Lower lobe of right lung (tissue), 2 donors: ENCODE data around the gene EMC1. TPM values are rescaled to one million over a fixed set of nuclear protein-coding genes. Genes with fewer than 3 reads are reported as not detected.
"Not testable (repeated sequence)": the region's sequence is repeated elsewhere in the genome, so short reads cannot be mapped to it uniquely, and the experiment has no call there.

Source experiments
- ATAC-seq, 2 donors: fragments of 200-7000 bp; cut with Tn5 transposase; one replicate each; pipeline ENCODE4 v1.9.1; 2020 to 2022; ENCODE audit warnings: mild to moderate bottlenecking in 2 of 2, moderate library complexity in 2 of 2
- DNase-seq: peaks from one replicate; pipeline ENCODE4 v3.0.0-alpha.2; 2020
- H3K27ac ChIP-seq: fragments of 200-600 bp; one replicate; pipeline ENCODE4 v1.8.0; 2022
- H3K27me3 ChIP-seq: fragments of 200-600 bp; one replicate; pipeline ENCODE4 v1.8.0; 2022; ENCODE audit warnings: low read depth
- H3K36me3 ChIP-seq: fragments of 200-600 bp; one replicate; pipeline ENCODE4 v1.8.0; 2022; ENCODE audit warnings: mild to moderate bottlenecking
- H3K4me1 ChIP-seq: fragments of 200-600 bp; one replicate; pipeline ENCODE4 v1.8.0; 2022
- H3K4me3 ChIP-seq: fragments of 200-600 bp; one replicate; pipeline ENCODE4 v1.8.0; 2022; ENCODE audit warnings: mild to moderate bottlenecking
- H3K9me3 ChIP-seq: fragments of 200-600 bp; one replicate; pipeline ENCODE4 v1.8.0; 2022
- intact Hi-C: fragments of 100-400 bp; cut with DNase I; formaldehyde crosslinking; loops from one replicate; pipeline ENCODE4 v1.11.0; 2022
- total RNA-seq: library from RNA; stranded (reverse); fragmentation: NEBNext Ultra II Directional; extraction: Animal tissue kit (Norgen Biotek cat#: 25700); gene quantifications from one replicate; pipeline ENCODE4 v1.2.1, GENCODE V29; 2021
- TF ChIP-seq, protein P1 (sequence below): fragments of 200-600 bp; IDR thresholded peaks from one replicate; pipeline ENCODE4 v1.8.0; 2022; ENCODE audit warnings: antibody characterized with exemption, mild to moderate bottlenecking
- donor health status: DM: no; HTN: yes; CAD: no; lungs with severe emphysema.

The EMC1 gene
- total RNA-seq, 1 donor from 2014 or later: 39.2 TPM

DNA sequence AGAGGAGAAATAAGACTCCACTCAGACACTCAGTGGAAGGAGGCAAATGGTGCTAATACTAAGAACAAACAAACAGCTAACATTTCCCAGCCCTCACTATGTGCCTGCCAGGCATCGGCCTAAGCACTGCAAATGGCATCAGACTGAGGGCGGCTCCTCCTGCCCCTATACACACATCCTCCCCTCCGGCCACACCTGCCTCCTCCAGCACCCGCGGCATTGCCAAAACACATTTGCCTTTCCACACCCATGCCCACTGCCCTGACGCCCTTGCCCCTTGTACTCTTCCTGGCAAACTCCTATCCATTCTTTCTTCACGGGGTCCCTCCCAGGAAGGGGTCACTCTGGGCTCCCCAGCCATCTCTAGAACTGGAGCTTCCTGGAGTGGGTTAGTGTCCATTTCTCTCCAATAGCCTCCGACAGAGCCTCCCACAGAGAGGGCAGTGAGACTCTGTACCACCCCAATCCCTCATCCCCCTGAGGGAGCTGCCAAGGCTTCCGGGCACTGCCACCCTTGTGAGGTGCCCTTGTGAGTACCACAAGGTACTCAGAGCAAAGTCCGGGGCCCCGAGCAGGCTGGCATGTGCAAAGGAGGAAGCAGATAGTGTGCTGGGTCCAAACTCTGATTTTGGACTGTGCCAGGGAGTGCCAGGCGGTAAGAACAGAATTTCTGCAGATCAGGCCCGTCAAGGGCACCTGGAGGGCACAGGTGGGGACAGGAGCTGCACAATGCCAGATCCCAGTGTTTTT is 36.3 kb upstream of the EMC1 start:
- intact Hi-C loops: no loop called here
- Histone ChIP-seq H3K27me3 (no peaks in the 10 kb centered on the region), H3K4me3 (no peak overlapping the region), H3K27ac (no peak overlapping the region), H3K36me3 (no peaks in the 10 kb centered on the region), H3K9me3 (no peaks in the 10 kb centered on the region), H3K4me1 (peaks cover 6% of the 10 kb centered on the region)
- DNase-seq: no peak
- TF ChIP-seq, protein P1, sequence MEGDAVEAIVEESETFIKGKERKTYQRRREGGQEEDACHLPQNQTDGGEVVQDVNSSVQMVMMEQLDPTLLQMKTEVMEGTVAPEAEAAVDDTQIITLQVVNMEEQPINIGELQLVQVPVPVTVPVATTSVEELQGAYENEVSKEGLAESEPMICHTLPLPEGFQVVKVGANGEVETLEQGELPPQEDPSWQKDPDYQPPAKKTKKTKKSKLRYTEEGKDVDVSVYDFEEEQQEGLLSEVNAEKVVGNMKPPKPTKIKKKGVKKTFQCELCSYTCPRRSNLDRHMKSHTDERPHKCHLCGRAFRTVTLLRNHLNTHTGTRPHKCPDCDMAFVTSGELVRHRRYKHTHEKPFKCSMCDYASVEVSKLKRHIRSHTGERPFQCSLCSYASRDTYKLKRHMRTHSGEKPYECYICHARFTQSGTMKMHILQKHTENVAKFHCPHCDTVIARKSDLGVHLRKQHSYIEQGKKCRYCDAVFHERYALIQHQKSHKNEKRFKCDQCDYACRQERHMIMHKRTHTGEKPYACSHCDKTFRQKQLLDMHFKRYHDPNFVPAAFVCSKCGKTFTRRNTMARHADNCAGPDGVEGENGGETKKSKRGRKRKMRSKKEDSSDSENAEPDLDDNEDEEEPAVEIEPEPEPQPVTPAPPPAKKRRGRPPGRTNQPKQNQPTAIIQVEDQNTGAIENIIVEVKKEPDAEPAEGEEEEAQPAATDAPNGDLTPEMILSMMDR: no peak
- no peak for ATAC-seq

DNA sequence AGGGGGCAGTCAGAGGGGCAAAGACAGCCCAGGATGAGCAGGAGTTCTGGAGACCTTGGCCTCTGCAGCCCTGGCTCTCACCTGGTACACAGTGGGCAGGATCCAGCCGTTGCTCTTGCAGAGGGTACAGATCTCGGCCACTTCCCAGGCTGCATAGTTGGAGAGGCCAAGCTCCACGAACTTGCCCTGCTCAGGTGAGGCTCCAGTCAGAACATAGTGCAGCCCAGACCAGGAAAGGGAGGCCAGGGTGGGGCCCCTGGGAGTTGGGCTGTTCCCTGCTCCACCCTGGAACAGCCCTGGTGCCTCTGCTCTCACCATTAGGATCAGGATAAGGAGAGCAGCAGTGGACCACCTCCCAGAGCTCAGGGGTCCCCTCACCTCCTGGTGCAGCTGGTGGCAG is 34.5 kb upstream of the EMC1 start:
- H3K27ac ChIP-seq, DNase-seq, H3K9me3 ChIP-seq, H3K27me3 ChIP-seq, H3K4me1 ChIP-seq, H3K4me3 ChIP-seq, H3K36me3 ChIP-seq, ATAC-seq, intact Hi-C loops: not testable (repeated sequence)

DNA sequence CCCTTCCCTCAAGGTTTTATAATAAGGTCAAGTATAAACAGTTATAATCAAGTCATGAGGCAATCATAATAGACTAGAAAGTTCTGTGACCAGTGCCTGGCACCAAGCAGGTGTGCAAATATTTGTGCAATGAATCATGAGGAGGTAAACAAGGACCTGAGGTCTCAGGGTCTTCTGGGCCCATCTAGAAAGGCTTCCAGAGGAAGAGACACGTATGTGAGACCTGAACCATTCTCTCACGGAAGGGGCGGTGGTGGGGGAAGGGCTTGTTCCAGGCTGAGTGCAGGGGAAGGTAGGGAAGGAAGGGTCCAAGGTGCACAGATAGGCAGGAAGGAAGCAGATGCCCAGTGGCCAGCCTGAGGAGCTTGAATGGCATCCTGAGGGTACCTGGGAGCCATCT is 34.0 kb upstream of the EMC1 start:
- H3K4me1 ChIP-seq, intact Hi-C loops, H3K27me3 ChIP-seq, DNase-seq, H3K27ac ChIP-seq, H3K9me3 ChIP-seq, H3K36me3 ChIP-seq, ATAC-seq, H3K4me3 ChIP-seq: not testable (repeated sequence)

DNA sequence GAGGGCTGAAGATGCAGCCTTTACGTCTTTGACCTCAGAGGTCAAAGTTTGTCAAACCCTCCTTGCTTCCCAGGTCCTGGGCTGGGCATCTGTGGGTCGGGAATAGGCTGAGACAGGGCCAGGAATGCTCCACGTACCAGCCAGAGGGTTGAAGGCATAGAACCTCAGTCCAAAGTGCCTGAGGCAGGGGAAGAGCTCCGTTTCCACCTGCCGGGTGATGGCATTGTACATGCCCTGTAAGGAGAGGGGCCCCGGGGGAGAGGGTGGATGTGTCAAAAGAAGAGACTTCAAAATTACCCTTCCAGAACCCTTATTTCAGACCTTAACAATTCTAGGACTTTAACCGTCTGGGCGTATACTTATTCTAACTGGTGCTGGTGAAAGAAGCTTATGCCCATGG is 33.6 kb upstream of the EMC1 start:
- H3K4me1 ChIP-seq: peaks cover 6% of the 10 kb centered on the region
- H3K36me3 ChIP-seq: no peaks in the 10 kb centered on the region
- TF ChIP-seq, protein P1: no peak
- intact Hi-C loops: no loop called here
- no peak overlapping the region for H3K4me3 ChIP-seq
- ATAC-seq (no peak), DNase-seq (no peak)
- no peaks in the 10 kb centered on the region for H3K9me3 ChIP-seq
- no peaks in the 10 kb centered on the region for H3K27me3 ChIP-seq
- no peak overlapping the region for H3K27ac ChIP-seq

DNA sequence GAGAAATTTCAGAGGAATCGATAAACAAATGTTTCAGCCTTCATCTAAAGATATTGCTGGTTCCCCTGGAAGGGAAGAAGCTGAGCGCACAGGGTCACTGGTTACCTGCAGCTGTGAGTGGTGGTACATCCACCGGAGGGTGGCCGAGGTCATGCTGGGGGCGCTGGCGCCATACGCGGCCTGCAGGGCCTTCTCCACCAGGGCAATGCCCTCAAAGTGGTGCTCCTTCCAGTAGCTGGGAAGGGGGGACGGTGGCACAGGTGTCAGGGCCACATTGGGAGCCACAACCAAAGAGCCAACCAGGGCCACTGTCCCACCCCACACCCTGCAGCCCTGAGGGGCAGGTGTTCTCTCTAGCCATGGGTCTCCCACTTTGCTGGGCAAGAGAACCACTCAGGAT is 32.6 kb upstream of the EMC1 start:
- TF ChIP-seq, protein P1: no peak
- intact Hi-C loops: no loop called here
- Histone ChIP-seq H3K27ac (no peak overlapping the region), H3K9me3 (no peaks in the 10 kb centered on the region), H3K4me3 (no peak overlapping the region), H3K27me3 (no peaks in the 10 kb centered on the region), H3K36me3 (no peaks in the 10 kb centered on the region), H3K4me1 (peaks cover 1% of the 10 kb centered on the region)
- ATAC-seq: no peak
- DNase-seq: no peak

DNA sequence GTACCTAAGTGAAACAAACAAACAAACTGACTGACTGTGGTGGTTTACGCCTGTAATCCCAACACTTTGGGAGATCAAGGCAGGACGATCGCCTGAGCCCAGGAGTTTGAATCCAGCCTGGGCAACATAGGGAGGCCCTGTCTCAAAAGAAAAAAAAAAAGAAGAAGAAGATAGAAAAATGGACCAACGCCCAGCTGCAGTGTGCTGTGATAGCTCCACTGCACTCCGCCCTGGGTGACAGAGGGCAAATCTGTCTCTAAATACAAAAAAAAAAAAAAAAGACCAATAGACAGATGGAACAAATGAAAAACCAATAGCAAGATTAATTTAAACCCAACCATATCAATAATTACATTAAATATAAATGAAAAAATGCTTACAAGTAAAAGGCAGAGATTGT is 23.3 kb upstream of the EMC1 start:
- ATAC-seq: no peak
- intact Hi-C loops: no loop called here
- no peaks in the 10 kb centered on the region for H3K4me1 ChIP-seq
- H3K27ac ChIP-seq: no peak overlapping the region
- TF ChIP-seq, protein P1: no peak
- H3K36me3 ChIP-seq: no peaks in the 10 kb centered on the region
- H3K9me3 ChIP-seq: peaks cover 12% of the 10 kb centered on the region
- H3K4me3 ChIP-seq: no peak overlapping the region
- DNase-seq: no peak
- peaks cover 9% of the 10 kb centered on the region for H3K27me3 ChIP-seq

DNA sequence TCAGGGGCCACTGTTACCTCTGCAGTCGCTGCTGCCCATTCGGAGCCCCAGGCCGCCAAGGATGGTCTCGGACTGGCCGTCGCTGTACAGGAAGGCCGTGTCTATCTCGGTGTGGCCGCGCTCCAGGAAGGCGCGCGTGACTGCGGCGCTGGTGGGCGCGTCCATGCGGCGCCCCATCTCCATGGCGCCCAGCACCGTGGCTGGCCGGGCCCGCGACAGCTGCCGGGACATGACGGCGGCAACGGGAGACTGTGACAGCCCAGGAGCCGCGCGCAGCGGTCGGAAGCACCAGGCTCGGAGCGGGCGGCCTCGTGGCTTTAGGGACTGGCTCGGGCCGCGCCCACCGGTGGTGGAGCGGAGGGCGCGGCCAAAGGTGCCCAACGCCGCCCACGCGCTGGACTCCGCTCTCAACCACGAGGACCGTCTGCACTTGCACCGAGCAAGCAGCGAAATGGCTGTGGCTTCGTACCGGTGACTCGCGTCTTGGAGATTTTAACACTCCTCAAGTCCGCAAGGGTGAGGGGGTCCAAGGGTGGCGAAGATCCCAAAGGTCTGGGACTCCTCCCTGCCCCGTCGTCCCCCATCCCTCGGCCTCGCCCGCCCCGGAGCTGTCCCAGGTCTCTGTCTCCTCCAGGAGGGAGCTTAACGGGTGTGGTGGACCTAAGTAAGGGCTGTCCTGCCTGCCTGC is 22.7 kb upstream of the EMC1 start:
- not testable (repeated sequence) for H3K4me1 ChIP-seq
- peak; percentile 64 to 75 for ATAC-seq

More for the DNA sequence above, 22.7 kb upstream of the EMC1 start:
- H3K36me3 ChIP-seq, H3K27me3 ChIP-seq, H3K27ac ChIP-seq, DNase-seq, intact Hi-C loops: not testable (repeated sequence)
- peak overlapping the region; percentile 11 for H3K4me3 ChIP-seq
- peaks cover 12% of the 10 kb centered on the region for H3K9me3 ChIP-seq
